Measurements from ENCODE around the gene ACTR3C.
"Not testable (repeated sequence)": the region's sequence is repeated elsewhere in the genome, so short reads cannot be mapped to it uniquely, and the experiment has no call there.

Gene ACTR3C

DNA sequence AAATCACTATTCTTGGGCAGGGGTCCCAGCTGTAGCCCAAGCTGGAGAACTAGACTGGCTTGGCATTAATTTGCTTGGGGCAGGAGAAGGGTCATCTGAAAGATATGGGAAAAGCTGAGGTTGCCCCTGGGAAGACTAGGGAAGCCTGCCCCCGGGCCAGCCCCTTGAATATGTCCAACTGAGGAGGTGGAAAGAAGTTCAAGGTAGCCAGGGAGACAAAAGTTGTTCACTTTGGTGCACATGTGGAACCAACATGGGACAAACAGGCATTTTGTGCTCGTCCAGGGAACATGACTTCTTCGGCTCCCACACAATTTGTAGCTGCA, 1.6 kb downstream of the ACTR3C start:
- Histone ChIP-seq H3K27ac (ENCODE audit: low read length) (no peak overlapping the region), H3K4me1 (ENCODE audit: insufficient read depth, low read length) (peaks cover 9% of the 10 kb centered on the region; the same call in 1 of the 2 replicates), H3K27me3 (ENCODE audit: insufficient read depth, low read length) (no peaks in the 10 kb centered on the region), H3K9ac (ENCODE audit: low read depth, low read length) (no peak overlapping the region), H3K4me3 (ENCODE audit: low read length) (no peak overlapping the region), H3K9me3 (ENCODE audit: insufficient read depth, low read depth, low read length) (no peaks in the 10 kb centered on the region), H3K36me3 (ENCODE audit: insufficient read depth, low read depth, low read length) (peaks cover 21% of the 10 kb centered on the region)

DNA sequence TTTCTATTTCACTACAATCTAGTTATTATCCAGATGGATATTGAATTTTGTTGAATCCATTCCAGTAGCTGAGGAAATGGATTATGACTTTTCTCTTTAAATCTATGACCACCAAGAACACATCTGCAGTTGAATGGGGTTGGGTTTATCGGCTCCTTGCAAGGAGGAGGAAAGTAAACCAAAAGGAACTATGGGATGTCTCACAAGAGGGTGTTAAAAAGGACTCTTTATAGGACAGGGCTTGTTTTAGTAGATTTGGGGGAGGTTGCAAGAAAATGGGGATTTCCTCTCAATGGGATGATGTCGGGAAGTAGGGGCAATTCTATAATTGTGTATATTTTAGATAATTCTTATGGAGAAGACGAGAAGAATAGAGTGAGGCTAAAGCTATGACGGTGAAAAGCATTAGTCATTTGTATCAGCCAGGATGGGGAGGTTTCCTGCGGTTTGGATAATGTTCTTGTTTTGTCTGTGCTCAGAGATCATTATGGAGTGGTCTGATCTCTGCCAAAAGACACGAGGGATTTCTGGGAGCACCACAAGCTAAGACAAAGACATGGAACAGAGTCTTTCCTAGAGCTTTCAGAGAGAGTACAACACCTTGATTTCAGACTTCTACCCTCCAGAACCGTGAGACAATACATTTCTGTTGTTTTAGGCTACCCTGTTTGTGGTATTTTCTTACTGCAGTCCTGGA, 5.4 kb downstream of the ACTR3C start:
- Histone ChIP-seq H3K27me3 (ENCODE audit: insufficient read depth, low read length) (no peaks in the 10 kb centered on the region), H3K9ac (ENCODE audit: low read depth, low read length) (peak overlapping the region; percentile 3; the same call in 1 of the 2 replicates), H3K9me3 (ENCODE audit: insufficient read depth, low read depth, low read length) (no peaks in the 10 kb centered on the region), H3K36me3 (ENCODE audit: insufficient read depth, low read depth, low read length) (no peaks in the 10 kb centered on the region), H3K4me1 (ENCODE audit: insufficient read depth, low read length) (peaks cover 20% of the 10 kb centered on the region), H3K27ac (ENCODE audit: low read length) (peak overlapping the region; percentile 17), H3K4me3 (ENCODE audit: low read length) (no peak overlapping the region)

DNA sequence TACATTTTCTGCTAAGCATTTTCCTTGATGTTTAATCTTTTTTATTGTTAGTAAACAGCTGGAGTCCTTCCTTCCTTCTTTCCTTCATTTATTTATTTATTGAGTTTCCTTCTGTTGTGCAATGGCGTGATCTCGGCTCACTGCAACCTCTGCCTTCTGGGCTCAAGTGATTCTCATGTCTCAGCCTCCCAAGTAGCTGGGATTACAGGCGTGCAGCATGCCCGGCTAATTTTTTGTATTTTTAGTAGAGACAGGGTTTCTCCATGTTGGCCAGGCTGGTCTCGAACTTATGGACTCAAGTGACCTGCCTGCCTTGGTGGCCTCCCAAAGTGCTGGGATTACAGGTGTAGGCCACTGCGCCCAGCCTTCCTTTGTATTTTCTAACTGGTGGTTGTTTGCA, 6.4 kb downstream of the ACTR3C start:
- not testable (repeated sequence) for H3K36me3 ChIP-seq (ENCODE audit: insufficient read depth, low read depth, low read length)
- peaks cover 26% of the 10 kb centered on the region for H3K4me1 ChIP-seq (ENCODE audit: insufficient read depth, low read length)

DNA sequence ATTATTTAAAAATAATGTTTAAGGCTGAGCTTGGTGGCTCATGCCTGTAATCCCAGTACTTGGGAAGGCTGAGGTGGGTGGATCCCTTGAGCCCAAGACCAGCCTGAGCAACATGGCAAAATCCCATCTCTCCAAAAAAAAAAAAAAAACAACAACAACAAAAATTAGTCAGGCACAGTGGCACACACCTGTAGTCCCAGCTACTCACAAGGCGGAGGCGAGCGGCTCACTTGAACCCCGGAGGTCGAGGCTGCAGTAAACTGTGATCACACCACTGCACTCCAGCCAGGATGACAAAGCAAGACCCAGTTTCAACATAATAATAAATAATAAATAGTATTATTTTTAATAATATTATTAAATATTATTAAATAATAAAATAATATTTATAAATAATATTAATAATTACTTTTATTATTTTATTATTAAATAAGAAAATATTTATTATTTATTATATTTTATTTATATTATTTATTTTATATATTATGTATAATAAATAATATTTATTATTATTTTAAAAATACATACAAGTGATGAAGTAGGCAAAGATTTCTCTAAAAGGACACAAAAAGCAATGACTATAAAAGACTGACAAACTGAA, 8.6 kb downstream of the ACTR3C start:
- H3K4me3 ChIP-seq (ENCODE audit: low read length), result no peak overlapping the region
- no peaks in the 10 kb centered on the region for H3K9me3 ChIP-seq (ENCODE audit: insufficient read depth, low read depth, low read length)
- H3K36me3 ChIP-seq (ENCODE audit: insufficient read depth, low read depth, low read length), result no peaks in the 10 kb centered on the region
- H3K27me3 ChIP-seq (ENCODE audit: insufficient read depth, low read length), result peaks cover 21% of the 10 kb centered on the region
- H3K9ac ChIP-seq (ENCODE audit: low read depth, low read length), result no peak overlapping the region
- peaks cover 30% of the 10 kb centered on the region for H3K4me1 ChIP-seq (ENCODE audit: insufficient read depth, low read length)
- H3K27ac ChIP-seq (ENCODE audit: low read length), result no peak overlapping the region

More for the DNA sequence above, 6.4 kb downstream of the ACTR3C start:
- not testable (repeated sequence) for H3K9me3 ChIP-seq (ENCODE audit: insufficient read depth, low read depth, low read length); H3K27ac ChIP-seq (ENCODE audit: low read length); H3K9ac ChIP-seq (ENCODE audit: low read depth, low read length); H3K27me3 ChIP-seq (ENCODE audit: insufficient read depth, low read length); H3K4me3 ChIP-seq (ENCODE audit: low read length)

DNA sequence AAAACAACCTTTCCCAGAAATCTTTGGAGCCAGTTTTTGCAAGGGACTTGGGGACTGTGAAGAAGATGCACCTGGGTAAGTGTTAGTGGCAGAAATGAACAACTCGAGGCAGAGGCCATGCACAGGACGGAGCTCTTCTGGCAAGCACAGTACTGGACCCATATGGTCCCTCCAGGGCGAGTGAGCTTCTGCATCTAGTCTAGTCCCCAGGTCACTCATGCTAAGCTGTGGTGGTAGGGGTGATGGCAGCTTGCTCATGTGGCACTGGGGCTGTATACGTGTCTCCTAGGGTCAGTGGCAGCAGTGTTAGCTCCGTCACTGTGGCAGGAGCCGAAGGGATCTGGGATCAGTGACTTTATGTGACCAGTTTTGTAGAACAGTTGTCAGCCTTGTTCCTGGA, 9.5 kb downstream of the ACTR3C start:
- no peak overlapping the region for H3K4me3 ChIP-seq (ENCODE audit: low read length)
- H3K36me3 ChIP-seq (ENCODE audit: insufficient read depth, low read depth, low read length), result no peaks in the 10 kb centered on the region
- H3K27ac ChIP-seq (ENCODE audit: low read length), result no peak overlapping the region
- H3K27me3 ChIP-seq (ENCODE audit: insufficient read depth, low read length), result peaks cover 30% of the 10 kb centered on the region
- H3K4me1 ChIP-seq (ENCODE audit: insufficient read depth, low read length), result peaks cover 30% of the 10 kb centered on the region
- H3K9ac ChIP-seq (ENCODE audit: low read depth, low read length), result peak overlapping the region; percentile 3; the same call in 1 of the 2 replicates
- H3K9me3 ChIP-seq (ENCODE audit: insufficient read depth, low read depth, low read length), result no peaks in the 10 kb centered on the region

DNA sequence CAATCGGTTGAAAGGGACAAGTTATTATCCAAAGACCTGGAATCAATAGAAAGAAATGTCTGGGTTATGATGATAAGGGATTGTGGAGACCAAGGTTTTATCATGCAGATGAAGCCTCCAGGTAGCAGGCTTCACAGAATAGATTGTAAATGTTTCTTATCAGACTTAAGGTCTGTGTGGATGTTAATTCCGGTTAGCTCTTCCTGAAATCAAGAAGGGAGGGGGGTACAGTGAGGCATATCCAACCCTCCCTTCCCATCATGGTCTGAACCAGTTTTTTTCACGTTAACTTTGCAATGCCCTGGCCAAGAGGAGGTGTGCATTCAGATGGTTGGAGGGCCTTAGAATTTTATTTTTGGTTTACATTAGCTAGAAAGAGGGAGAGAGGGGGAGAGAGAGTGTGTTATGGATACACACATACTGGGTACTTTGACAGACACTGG, 10.0 kb downstream of the ACTR3C start:
- Histone ChIP-seq H3K9me3 (ENCODE audit: insufficient read depth, low read depth, low read length) (no peaks in the 10 kb centered on the region), H3K4me3 (ENCODE audit: low read length) (no peak overlapping the region), H3K27ac (ENCODE audit: low read length) (no peak overlapping the region), H3K27me3 (ENCODE audit: insufficient read depth, low read length) (peaks cover 35% of the 10 kb centered on the region), H3K36me3 (ENCODE audit: insufficient read depth, low read depth, low read length) (no peaks in the 10 kb centered on the region), H3K9ac (ENCODE audit: low read depth, low read length) (0 out of 2 replicates have a peak overlapping the region, but pooled peaks have one; percentile 3), H3K4me1 (ENCODE audit: insufficient read depth, low read length) (peaks cover 30% of the 10 kb centered on the region)

DNA sequence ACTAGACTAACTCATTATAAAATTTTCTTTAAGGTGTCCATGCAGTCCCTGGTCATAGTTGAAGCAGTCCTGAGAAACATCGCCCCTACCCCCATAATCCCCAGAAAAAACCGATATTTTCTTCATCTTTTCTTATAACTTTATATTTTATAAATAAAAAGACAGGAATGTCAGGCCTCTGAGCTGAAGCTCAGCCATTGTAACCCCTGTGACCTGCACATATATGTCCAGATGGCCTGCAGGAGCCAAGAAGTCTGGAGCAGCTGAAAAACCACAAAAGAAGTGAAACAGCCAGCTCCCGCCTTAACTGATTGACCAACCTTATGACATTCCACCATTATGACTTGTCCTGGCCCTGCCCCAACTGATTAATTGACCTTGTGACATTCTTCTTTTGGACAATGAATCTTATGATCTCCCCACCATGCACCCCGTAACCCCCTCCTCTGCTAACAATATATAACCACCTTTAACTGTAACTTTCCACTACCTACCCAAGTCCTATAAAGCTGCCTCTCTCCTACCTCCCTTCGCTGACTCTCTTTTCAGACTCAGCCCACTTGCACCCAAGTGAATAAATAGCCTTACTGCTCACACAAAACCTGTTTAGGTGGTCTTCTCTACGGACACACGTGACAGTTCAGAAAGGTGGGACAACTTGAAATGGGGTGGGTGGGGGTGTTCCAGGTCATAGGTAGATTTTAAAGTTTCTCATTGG, 10.5 kb downstream of the ACTR3C start:
- not testable (repeated sequence) for H3K9me3 ChIP-seq (ENCODE audit: insufficient read depth, low read depth, low read length); H3K9ac ChIP-seq (ENCODE audit: low read depth, low read length); H3K36me3 ChIP-seq (ENCODE audit: insufficient read depth, low read depth, low read length); H3K27ac ChIP-seq (ENCODE audit: low read length)
- Histone ChIP-seq H3K4me1 (ENCODE audit: insufficient read depth, low read length) (peaks cover 29% of the 10 kb centered on the region), H3K4me3 (ENCODE audit: low read length) (0 out of 2 replicates have a peak overlapping the region, but pooled peaks have one; percentile 6), H3K27me3 (ENCODE audit: insufficient read depth, low read length) (peaks cover 41% of the 10 kb centered on the region)

DNA sequence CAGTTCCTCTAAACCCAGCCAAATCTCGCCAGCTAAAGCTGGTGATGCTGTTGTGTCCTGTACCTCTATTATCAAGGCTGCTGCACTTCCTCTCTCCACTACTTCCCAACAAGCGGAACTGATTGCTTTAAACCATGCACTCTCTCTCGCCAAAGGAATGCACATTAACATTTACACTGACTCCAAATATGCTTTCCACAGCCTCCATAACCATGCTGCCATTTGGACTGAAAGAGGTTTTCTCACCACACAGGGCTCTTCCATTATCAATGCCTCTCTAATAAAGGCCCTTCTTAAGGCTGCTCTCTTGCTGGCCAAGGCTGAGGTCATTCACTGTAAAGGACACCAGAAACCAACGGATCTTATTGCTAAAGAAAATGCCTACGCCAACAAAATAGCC, 11.6 kb downstream of the ACTR3C start:
- Histone ChIP-seq H3K36me3 (ENCODE audit: insufficient read depth, low read depth, low read length) (no peaks in the 10 kb centered on the region), H3K27ac (ENCODE audit: low read length) (no peak overlapping the region), H3K4me3 (ENCODE audit: low read length) (0 out of 2 replicates have a peak overlapping the region, but pooled peaks have one; percentile 6), H3K9me3 (ENCODE audit: insufficient read depth, low read depth, low read length) (no peaks in the 10 kb centered on the region), H3K9ac (ENCODE audit: low read depth, low read length) (no peak overlapping the region), H3K4me1 (ENCODE audit: insufficient read depth, low read length) (peaks cover 24% of the 10 kb centered on the region), H3K27me3 (ENCODE audit: insufficient read depth, low read length) (peaks cover 52% of the 10 kb centered on the region)

DNA sequence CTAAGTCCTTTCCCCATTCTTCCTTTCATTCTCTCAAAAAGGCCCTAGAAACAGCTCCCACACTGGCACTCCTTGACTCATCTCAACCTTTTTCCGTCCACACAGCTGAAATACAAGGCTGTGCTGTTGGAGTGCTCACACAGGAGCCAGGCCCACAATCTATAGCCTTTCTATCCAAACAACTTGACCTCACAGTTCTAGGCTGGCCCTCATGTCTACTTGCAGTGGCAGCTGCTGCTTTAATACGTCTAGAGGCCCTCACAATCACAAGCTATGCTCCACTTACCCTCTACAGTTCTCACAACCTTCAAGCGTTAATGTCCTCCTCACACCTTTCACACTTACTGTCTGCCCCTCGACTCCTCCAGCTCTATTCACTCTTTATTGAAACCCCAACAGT, 12.2 kb downstream of the ACTR3C start:
- peaks cover 56% of the 10 kb centered on the region for H3K27me3 ChIP-seq (ENCODE audit: insufficient read depth, low read length)
- no peak overlapping the region for H3K4me3 ChIP-seq (ENCODE audit: low read length)
- H3K4me1 ChIP-seq (ENCODE audit: insufficient read depth, low read length), result peaks cover 24% of the 10 kb centered on the region
- H3K36me3 ChIP-seq (ENCODE audit: insufficient read depth, low read depth, low read length), result no peaks in the 10 kb centered on the region
- no peak overlapping the region for H3K27ac ChIP-seq (ENCODE audit: low read length)
- H3K9me3 ChIP-seq (ENCODE audit: insufficient read depth, low read depth, low read length), result no peaks in the 10 kb centered on the region
- H3K9ac ChIP-seq (ENCODE audit: low read depth, low read length), result no peak overlapping the region

DNA sequence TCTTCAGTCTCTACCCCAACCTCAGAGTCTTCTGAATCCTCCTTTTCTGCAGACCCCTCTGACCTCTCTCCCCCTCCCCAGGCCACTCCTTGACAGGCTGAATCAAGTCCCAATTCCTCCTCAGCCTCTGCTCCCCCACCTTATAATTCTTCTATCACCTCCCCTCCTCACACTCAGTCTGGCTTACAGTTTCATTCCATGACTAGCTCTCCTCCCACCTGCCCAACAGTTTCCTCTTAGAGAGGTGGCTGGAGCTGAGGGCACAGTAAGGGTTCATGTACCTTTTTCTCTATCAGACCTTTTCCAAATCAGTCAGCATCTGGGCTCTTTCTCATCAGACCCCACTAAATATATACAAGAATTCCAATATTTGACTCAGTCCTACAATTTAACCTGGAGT, 14.8 kb downstream of the ACTR3C start:
- Histone ChIP-seq H3K4me3 (ENCODE audit: low read length) (no peak overlapping the region), H3K9ac (ENCODE audit: low read depth, low read length) (no peak overlapping the region), H3K27me3 (ENCODE audit: insufficient read depth, low read length) (peaks cover 56% of the 10 kb centered on the region), H3K9me3 (ENCODE audit: insufficient read depth, low read depth, low read length) (no peaks in the 10 kb centered on the region), H3K27ac (ENCODE audit: low read length) (no peak overlapping the region), H3K36me3 (ENCODE audit: insufficient read depth, low read depth, low read length) (no peaks in the 10 kb centered on the region), H3K4me1 (ENCODE audit: insufficient read depth, low read length) (peaks cover 16% of the 10 kb centered on the region)

DNA sequence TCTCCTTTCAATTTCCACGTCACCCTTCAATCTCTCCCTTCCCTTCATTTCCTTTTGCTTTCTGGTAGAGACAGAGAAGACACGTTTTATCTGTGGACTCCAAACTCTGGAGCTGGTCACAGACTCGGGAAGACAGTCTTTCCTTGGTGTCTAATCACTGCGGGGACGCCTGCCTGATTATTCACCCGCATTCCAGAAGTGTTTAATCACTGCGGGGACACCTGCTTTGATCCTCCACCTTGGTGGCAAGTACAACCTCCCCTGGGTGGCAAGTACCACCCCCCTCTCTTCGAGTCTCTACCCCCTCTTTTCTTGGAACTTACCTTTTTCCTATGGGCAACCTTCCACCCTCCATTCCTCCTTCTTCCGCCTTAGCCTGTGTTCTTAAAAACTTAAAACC, 15.4 kb downstream of the ACTR3C start:
- Histone ChIP-seq H3K27me3 (ENCODE audit: insufficient read depth, low read length) (peaks cover 56% of the 10 kb centered on the region), H3K27ac (ENCODE audit: low read length) (no peak overlapping the region), H3K36me3 (ENCODE audit: insufficient read depth, low read depth, low read length) (no peaks in the 10 kb centered on the region), H3K4me1 (ENCODE audit: insufficient read depth, low read length) (peaks cover 10% of the 10 kb centered on the region; the same call in 1 of the 2 replicates), H3K9me3 (ENCODE audit: insufficient read depth, low read depth, low read length) (no peaks in the 10 kb centered on the region), H3K9ac (ENCODE audit: low read depth, low read length) (no peak overlapping the region), H3K4me3 (ENCODE audit: low read length) (no peak overlapping the region)

DNA sequence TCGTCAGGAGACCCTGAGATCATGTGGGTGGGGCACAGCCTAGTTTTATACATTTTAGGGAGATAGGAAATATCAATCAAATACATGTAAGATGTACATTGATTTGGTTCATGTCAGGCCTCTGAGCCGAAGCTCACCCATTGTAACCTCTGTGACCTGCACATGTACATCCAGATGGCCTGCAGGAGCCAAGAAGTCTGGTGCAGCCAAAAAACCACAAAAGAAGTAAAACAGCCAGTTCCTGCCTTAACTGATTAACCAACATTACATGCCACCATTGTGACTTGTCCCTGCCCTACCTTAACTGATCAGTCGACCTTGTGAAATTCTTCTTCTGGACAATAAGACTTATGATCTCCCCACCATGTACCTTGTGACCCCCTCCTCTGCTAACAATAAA, 16.2 kb downstream of the ACTR3C start:
- H3K27ac ChIP-seq (ENCODE audit: low read length), result no peak overlapping the region
- H3K27me3 ChIP-seq (ENCODE audit: insufficient read depth, low read length), result peaks cover 56% of the 10 kb centered on the region
- no peak overlapping the region for H3K4me3 ChIP-seq (ENCODE audit: low read length)
- H3K9ac ChIP-seq (ENCODE audit: low read depth, low read length), result no peak overlapping the region
- H3K9me3 ChIP-seq (ENCODE audit: insufficient read depth, low read depth, low read length), result no peaks in the 10 kb centered on the region
- H3K36me3 ChIP-seq (ENCODE audit: insufficient read depth, low read depth, low read length), result no peaks in the 10 kb centered on the region
- H3K4me1 ChIP-seq (ENCODE audit: insufficient read depth, low read length), result peaks cover 6% of the 10 kb centered on the region; the same call in 1 of the 2 replicates
